Liver (tissue), 3 donors: ENCODE results near the gene BAIAP2.

Experiments
- ATF3 ChIP-seq: IDR thresholded peaks from 2 replicates; pipeline ENCODE4 v1.6.1; 2016; ENCODE audit warnings: antibody characterized with exemption
- CTCF ChIP-seq: fragments of 150-350 bp; IDR thresholded peaks from 2 replicates; pipeline ENCODE4 v1.5.1; 2017; ENCODE audit warnings: improper control_type of control experiment, low read depth, low read length; ENCODE audit not compliant: missing input control
- GABPA ChIP-seq, 2 donors: IDR thresholded peaks in 1 of 2; conservative IDR thresholded peaks in 1 of 2; 2 replicates each; pipeline ENCODE4 v1.6.1; 2016; ENCODE audit warnings: antibody characterized with exemption in 2 of 2, mild to moderate bottlenecking in 1 of 2, moderate library complexity in 1 of 2
- JUND ChIP-seq, 2 donors: IDR thresholded peaks; 2 replicates each; pipeline ENCODE4 v1.6.1; 2016; ENCODE audit warnings: antibody characterized with exemption in 2 of 2
- NR2F2 ChIP-seq: IDR thresholded peaks from 2 replicates; pipeline ENCODE4 v1.6.1; 2016; ENCODE audit warnings: antibody characterized with exemption
- RAD21 ChIP-seq, 2 donors: IDR thresholded peaks; 2 replicates each; pipeline ENCODE4 v1.6.1; 2016; ENCODE audit warnings: antibody characterized with exemption in 2 of 2, mild to moderate bottlenecking in 2 of 2
- SP1 ChIP-seq: IDR thresholded peaks from 2 replicates; pipeline ENCODE4 v1.6.1; 2018; ENCODE audit warnings: antibody characterized with exemption, mild to moderate bottlenecking
- TAF1 ChIP-seq: conservative IDR thresholded peaks from 2 replicates; pipeline ENCODE4 v1.6.1; 2016; ENCODE audit warnings: antibody characterized with exemption, mild to moderate bottlenecking
- YY1 ChIP-seq: IDR thresholded peaks from 2 replicates; pipeline ENCODE4 v1.6.1; 2016; ENCODE audit warnings: antibody characterized with exemption, mild to moderate bottlenecking
- TF ChIP-seq, protein P1 (sequence below): IDR thresholded peaks from 2 replicates; pipeline ENCODE4 v1.6.1; 2016; ENCODE audit warnings: antibody characterized with exemption, mild to moderate bottlenecking
- TF ChIP-seq, protein P2 (sequence below): IDR thresholded peaks from 2 replicates; pipeline ENCODE4 v1.6.1; 2016; ENCODE audit warnings: antibody characterized with exemption
- donor health status: healthy.
- donor health status: healthy.

DNA sequence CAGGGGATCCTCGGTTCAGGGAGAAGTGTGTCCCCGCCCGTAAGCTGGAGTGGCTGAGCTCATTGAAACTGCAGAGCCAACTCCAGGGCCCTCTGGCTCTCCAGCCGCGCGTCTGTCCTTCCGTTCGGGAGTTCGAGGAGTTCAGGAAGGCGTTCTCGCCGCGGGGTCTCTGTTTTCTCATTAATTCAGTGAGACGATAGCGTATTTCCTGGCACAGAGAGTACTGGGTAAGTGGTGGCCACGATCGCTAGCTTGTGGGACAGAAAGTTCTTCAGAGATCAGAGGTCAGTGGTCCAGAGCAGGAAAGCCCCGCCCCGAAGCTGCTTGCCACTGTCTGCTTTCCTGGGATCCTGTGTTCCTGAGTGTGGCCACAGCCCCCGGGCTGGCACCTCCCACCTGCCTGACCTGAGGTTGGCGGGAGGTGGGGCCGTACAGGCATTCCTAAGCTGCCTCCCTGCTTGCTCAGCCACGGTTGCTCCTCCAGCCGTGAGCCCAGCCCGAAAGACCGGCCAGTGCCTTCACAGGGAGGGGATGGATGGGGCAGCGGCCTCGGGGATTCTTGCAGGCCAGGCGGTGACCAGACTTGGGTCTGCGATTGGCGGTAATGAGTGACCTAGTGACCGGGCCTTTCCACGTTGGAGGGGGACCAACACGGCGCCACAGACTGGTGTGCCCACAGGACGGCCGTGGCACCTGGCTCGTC lies 8.9 kb downstream of the BAIAP2 start:
- TF ChIP-seq JUND (IDR thresholded peaks at IDR 0.05) (no peak), CTCF (no peak), GABPA (IDR thresholded peaks at IDR 0.05 in 1 of 2, conservative IDR thresholded peaks at IDR 0.05 in 1 of 2) (no peak), RAD21 (IDR thresholded peaks at IDR 0.05) (peak in 1 of 2 donors; percentile 7), SP1 (peak; percentile 70), YY1 (no peak), TAF1 (no peak), ATF3 (no peak), NR2F2 (peak; percentile 99)
- TF ChIP-seq, protein P1, sequence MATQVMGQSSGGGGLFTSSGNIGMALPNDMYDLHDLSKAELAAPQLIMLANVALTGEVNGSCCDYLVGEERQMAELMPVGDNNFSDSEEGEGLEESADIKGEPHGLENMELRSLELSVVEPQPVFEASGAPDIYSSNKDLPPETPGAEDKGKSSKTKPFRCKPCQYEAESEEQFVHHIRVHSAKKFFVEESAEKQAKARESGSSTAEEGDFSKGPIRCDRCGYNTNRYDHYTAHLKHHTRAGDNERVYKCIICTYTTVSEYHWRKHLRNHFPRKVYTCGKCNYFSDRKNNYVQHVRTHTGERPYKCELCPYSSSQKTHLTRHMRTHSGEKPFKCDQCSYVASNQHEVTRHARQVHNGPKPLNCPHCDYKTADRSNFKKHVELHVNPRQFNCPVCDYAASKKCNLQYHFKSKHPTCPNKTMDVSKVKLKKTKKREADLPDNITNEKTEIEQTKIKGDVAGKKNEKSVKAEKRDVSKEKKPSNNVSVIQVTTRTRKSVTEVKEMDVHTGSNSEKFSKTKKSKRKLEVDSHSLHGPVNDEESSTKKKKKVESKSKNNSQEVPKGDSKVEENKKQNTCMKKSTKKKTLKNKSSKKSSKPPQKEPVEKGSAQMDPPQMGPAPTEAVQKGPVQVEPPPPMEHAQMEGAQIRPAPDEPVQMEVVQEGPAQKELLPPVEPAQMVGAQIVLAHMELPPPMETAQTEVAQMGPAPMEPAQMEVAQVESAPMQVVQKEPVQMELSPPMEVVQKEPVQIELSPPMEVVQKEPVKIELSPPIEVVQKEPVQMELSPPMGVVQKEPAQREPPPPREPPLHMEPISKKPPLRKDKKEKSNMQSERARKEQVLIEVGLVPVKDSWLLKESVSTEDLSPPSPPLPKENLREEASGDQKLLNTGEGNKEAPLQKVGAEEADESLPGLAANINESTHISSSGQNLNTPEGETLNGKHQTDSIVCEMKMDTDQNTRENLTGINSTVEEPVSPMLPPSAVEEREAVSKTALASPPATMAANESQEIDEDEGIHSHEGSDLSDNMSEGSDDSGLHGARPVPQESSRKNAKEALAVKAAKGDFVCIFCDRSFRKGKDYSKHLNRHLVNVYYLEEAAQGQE, result no peak
- TF ChIP-seq, protein P2, sequence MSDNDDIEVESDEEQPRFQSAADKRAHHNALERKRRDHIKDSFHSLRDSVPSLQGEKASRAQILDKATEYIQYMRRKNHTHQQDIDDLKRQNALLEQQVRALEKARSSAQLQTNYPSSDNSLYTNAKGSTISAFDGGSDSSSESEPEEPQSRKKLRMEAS, result no peak
